AG20443 (cell line): ENCODE results near the gene ERCC5.
A peak's percentile ranks its signal among the peaks of the same experiment; 100 is the strongest.

Experiments used
- DNase-seq: peaks from one replicate; pipeline ENCODE4 v3.0.0; 2012; ENCODE audit warnings: low spot score, mixed read lengths

Gene ERCC5

GRCh38 chr13:102845630-102846260 lies at the start of gene ERCC5:
Gene ERCC5 (plus strand): TSS chr13:102846032. CDS start chr13:102846267, 235 bp downstream.
- peak; percentile 89 for DNase-seq

- DNase-seq, result peak; percentile 97
These were observed 47.0 kb upstream of the ERCC5 start, which contains the start of the genes BIVM and POGLUT2 for GRCh38 chr13:102798581-102799425. Gene BIVM (plus strand): TSS chr13:102799119. CDS start chr13:102807268, 8,149 bp downstream. Gene POGLUT2 (minus strand): TSS chr13:102798976. CDS start chr13:102798670, 306 bp downstream.

- peak; percentile 51 for DNase-seq
These were observed 46.2 kb upstream of the ERCC5 start for GRCh38 chr13:102799426-102800144.

- peak; percentile 93 for DNase-seq
These were observed 45.4 kb upstream of the ERCC5 start for GRCh38 chr13:102800145-102801041.

GRCh38 chr13:102805680-102806079 lies 40.2 kb upstream of the ERCC5 start:
- no peak for DNase-seq

- DNase-seq, result no peak
These were observed 38.1 kb upstream of the ERCC5 start for GRCh38 chr13:102807699-102808098.

GRCh38 chr13:102812611-102813287 lies 33.1 kb upstream of the ERCC5 start:
- DNase-seq, result peak; percentile 36

GRCh38 chr13:102814025-102814607 lies 31.7 kb upstream of the ERCC5 start:
- no peak for DNase-seq

- DNase-seq, result no peak
These were observed 31.0 kb upstream of the ERCC5 start for GRCh38 chr13:102814793-102815192.

GRCh38 chr13:102815788-102816187 lies 30.0 kb upstream of the ERCC5 start:
- no peak for DNase-seq

- no peak for DNase-seq
These were observed 29.1 kb upstream of the ERCC5 start for GRCh38 chr13:102816708-102817107.

GRCh38 chr13:102817241-102817640 lies 28.6 kb upstream of the ERCC5 start:
- DNase-seq, result no peak

GRCh38 chr13:102817907-102818306 lies 27.9 kb upstream of the ERCC5 start:
- no peak for DNase-seq

- DNase-seq, result no peak
These were observed 20.4 kb upstream of the ERCC5 start for GRCh38 chr13:102825400-102825799.

- DNase-seq, result peak; percentile 82
These were observed 19.7 kb upstream of the ERCC5 start for GRCh38 chr13:102825921-102826706.

- peak; percentile 24 for DNase-seq
These were observed 15.2 kb upstream of the ERCC5 start for GRCh38 chr13:102830646-102831045.

GRCh38 chr13:102836471-102836870 lies 9.4 kb upstream of the ERCC5 start:
- DNase-seq, result no peak

GRCh38 chr13:102838273-102838672 lies 7.6 kb upstream of the ERCC5 start:
- DNase-seq, result no peak

GRCh38 chr13:102838982-102839381 lies 6.8 kb upstream of the ERCC5 start:
- no peak for DNase-seq

GRCh38 chr13:102839462-102839861 lies 6.4 kb upstream of the ERCC5 start:
- DNase-seq, result peak; percentile 33
